DND-41 (cell line): Measurements from ENCODE around the gene TFB1M.

Experiments used
- CTCF ChIP-seq: IDR thresholded peaks from 2 replicates; pipeline ENCODE4 v1.5.1; 2012; ENCODE audit warnings: borderline replicate concordance, low read length, moderate library complexity, mild to moderate bottlenecking; ENCODE audit not compliant: poor library complexity, severe bottlenecking; ENCODE audit errors: extremely low read depth
- EZH2 ChIP-seq: IDR thresholded peaks from 3 replicates; pipeline ENCODE4 v1.6.1; 2012; ENCODE audit warnings: borderline replicate concordance, low read depth, mild to moderate bottlenecking, moderate library complexity, low read length, inconsistent platforms; ENCODE audit not compliant: severe bottlenecking

- no peak for TF ChIP-seq CTCF
- no peak for TF ChIP-seq EZH2
Measured at GRCh38 chr6:155222506-155222905, 91.8 kb downstream of the TFB1M start.
